ENCODE results near the gene METTL27. TPM values are rescaled to one million over a fixed set of nuclear protein-coding genes. Genes with fewer than 3 reads are reported as not detected.

Gene METTL27
- total RNA-seq, 4 donors from 2014 or later, result 2.0 to 6.8 (median 2.9) TPM; not detected in 1

- 50% methylated on average over 10 of the region's 13 CpGs for WGBS
- DNase-seq (ENCODE audit: low spot score in 2 of 2), result no peak
- Histone ChIP-seq H3K9me3 (no peaks in the 10 kb centered on the region), H3K27ac (no peak overlapping the region), H3K27me3 (no peaks in the 10 kb centered on the region), H3K4me3 (no peak overlapping the region), H3K4me1 (peaks cover 18% of the 10 kb centered on the region), H3K36me3 (no peaks in the 10 kb centered on the region)
- no peak for TF ChIP-seq CTCF (IDR thresholded peaks at IDR 0.05)
- TF ChIP-seq POLR2AphosphoS5 (IDR thresholded peaks at IDR 0.05), result no peak
- no peak for TF ChIP-seq EP300 (IDR thresholded peaks at IDR 0.05)
- TF ChIP-seq POLR2A (IDR thresholded peaks at IDR 0.05), result no peak
Measured at GRCh38 chr7:73872056-73872908, 30.0 kb upstream of the METTL27 start.

DNA sequence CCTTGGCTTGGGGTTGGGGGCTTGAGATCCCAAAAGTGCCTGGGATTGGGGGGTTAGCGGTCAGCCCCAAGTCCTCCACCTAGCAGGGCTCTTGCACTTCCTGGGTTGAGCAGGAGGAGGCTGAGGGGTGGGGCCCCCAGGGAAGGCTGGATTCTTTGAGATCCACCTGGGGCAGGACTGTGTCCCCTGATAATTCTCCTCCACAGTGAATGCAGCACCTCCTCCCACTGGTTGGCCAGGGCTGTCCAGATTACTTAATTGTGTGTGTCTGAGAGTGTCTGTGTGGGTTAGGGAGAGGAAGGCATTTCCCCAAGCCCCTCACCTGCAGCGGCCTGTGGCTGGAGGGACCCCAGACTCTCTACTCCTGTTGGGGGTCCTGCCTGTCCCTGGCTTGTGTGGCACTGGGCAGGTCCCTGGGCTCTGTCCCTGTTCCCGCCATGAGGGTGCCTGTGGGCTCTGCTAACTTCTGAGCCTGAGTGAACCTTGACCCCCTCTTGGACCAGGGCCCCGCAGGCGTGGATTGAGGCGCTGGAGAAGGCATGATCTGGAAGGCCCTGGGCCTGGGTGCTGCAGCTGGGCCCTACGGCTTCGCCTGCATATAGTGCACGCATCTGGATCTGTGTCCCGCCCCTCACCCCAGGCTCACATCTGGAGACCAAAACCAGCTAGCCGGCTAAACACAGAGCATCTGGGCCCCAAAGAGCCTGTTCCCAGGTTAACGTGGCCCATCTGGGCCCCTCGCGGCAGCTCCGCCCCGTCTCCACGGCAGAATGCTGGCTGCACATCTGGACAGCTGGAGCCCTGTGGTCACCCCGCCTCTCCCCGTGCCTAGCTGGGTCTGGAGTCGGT lies 29.1 kb upstream of the METTL27 start:
- peaks cover 18% of the 10 kb centered on the region for H3K4me1 ChIP-seq
- no peaks in the 10 kb centered on the region for H3K36me3 ChIP-seq
- H3K27ac ChIP-seq, result no peak overlapping the region
- H3K9me3 ChIP-seq, result no peaks in the 10 kb centered on the region
- DNase-seq (ENCODE audit: low spot score in 2 of 2), result no peak
- WGBS, result 55% methylated on average over 14 of the region's 20 CpGs
- H3K4me3 ChIP-seq, result no peak overlapping the region
- TF ChIP-seq POLR2A (IDR thresholded peaks at IDR 0.05) (no peak), CTCF (IDR thresholded peaks at IDR 0.05) (no peak), EP300 (IDR thresholded peaks at IDR 0.05) (no peak), POLR2AphosphoS5 (IDR thresholded peaks at IDR 0.05) (no peak)
- H3K27me3 ChIP-seq, result no peaks in the 10 kb centered on the region

GRCh38 chr7:73870041-73870492 lies 27.8 kb upstream of the METTL27 start:
- WGBS, result 67% methylated on average over 15 of the region's 15 CpGs
- no peak for DNase-seq (ENCODE audit: low spot score in 2 of 2)
- H3K4me1 ChIP-seq, result peaks cover 18% of the 10 kb centered on the region
- H3K4me3 ChIP-seq, result no peak overlapping the region
- no peaks in the 10 kb centered on the region for H3K9me3 ChIP-seq
- no peaks in the 10 kb centered on the region for H3K27me3 ChIP-seq
- no peak overlapping the region for H3K27ac ChIP-seq
- TF ChIP-seq EP300 (IDR thresholded peaks at IDR 0.05), result no peak
- no peak for TF ChIP-seq POLR2AphosphoS5 (IDR thresholded peaks at IDR 0.05)
- no peak for TF ChIP-seq POLR2A (IDR thresholded peaks at IDR 0.05)
- TF ChIP-seq CTCF (IDR thresholded peaks at IDR 0.05), result no peak
- H3K36me3 ChIP-seq, result no peaks in the 10 kb centered on the region

- Histone ChIP-seq H3K4me1 (peaks cover 18% of the 10 kb centered on the region), H3K27ac (no peak overlapping the region), H3K4me3 (no peak overlapping the region), H3K9me3 (no peaks in the 10 kb centered on the region), H3K36me3 (no peaks in the 10 kb centered on the region), H3K27me3 (no peaks in the 10 kb centered on the region)
- TF ChIP-seq POLR2AphosphoS5 (IDR thresholded peaks at IDR 0.05), result no peak
- TF ChIP-seq POLR2A (IDR thresholded peaks at IDR 0.05), result no peak
- TF ChIP-seq EP300 (IDR thresholded peaks at IDR 0.05), result no peak
- no peak for DNase-seq (ENCODE audit: low spot score in 2 of 2)
- WGBS, result 73% methylated on average over 24 of the region's 24 CpGs
Measured at GRCh38 chr7:73869011-73869798, 26.9 kb upstream of the METTL27 start.

DNA sequence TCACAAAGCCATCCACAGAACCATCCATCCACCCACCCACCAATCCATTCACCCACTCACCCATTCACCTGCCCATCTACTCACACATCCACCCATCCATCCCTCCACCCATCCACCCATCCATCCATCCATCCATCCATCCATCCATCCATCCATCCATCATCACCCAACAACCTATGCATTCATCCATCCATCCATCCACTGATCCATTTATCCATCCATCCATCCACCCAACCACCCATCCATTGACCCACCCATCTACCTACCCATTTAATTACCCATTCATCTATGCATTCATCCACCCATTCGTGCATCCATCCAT lies 24.1 kb upstream of the METTL27 start:
- Histone ChIP-seq H3K27ac (no peak overlapping the region), H3K36me3 (no peaks in the 10 kb centered on the region), H3K4me3 (no peak overlapping the region), H3K9me3 (no peaks in the 10 kb centered on the region), H3K27me3 (no peaks in the 10 kb centered on the region), H3K4me1 (peaks cover 10% of the 10 kb centered on the region)
- 91% methylated on average over 1 of the region's 1 CpG for WGBS
- DNase-seq (ENCODE audit: low spot score in 2 of 2), result no peak
- TF ChIP-seq CTCF (IDR thresholded peaks at IDR 0.05), result no peak

All from suprapubic skin (tissue), 4 donors.